OCI-LY7 (cell line): ENCODE results near the gene PDGFD. TPM values are rescaled to one million over a fixed set of nuclear protein-coding genes. Genes with fewer than 3 reads are reported as not detected.

Source experiments
- BruUV-seq: library from RNA; stranded (reverse); fragments of 400-500 nt; replicated peaks from 2 replicates; lab custom pipeline; 2021; lab: Mats Ljungman, UMichigan
- CTCF ChIA-PET: fragments of 300-600 bp; sonication (Branson Sonifier 250); formaldehyde crosslinking; loops from one replicate; lab custom pipeline; 2022; ENCODE audit warnings: antibody characterized with exemption; ENCODE audit not compliant: unreplicated experiment; lab: Charles Lee
- POLR2A ChIA-PET: fragments of 300-600 bp; sonication (Branson Sonifier 250); formaldehyde crosslinking; loops from one replicate; lab custom pipeline; 2022; ENCODE audit warnings: antibody characterized with exemption; lab: Charles Lee
- DNase-seq: peaks from one replicate; pipeline ENCODE4 v3.0.0-alpha.2; 2015; ENCODE audit warnings: low spot score
- H2AFZ ChIP-seq: fragments of 200-600 bp; sonication (generic), shearing (Covaris generic); 2 replicates; pipeline ENCODE4 v1.6.1; 2014; ENCODE audit warnings: mild to moderate bottlenecking, antibody characterized with exemption, low read length, moderate library complexity
- H3K27ac ChIP-seq: fragments of 200-600 bp; sonication (generic); 2 replicates; pipeline ENCODE4 v1.5.1; 2014; ENCODE audit warnings: mixed run types, low read depth, mild to moderate bottlenecking, moderate library complexity, low read length, inconsistent platforms; ENCODE audit not compliant: poor library complexity, severe bottlenecking
- H3K36me3 ChIP-seq: fragments of 200-600 bp; sonication (generic); 2 replicates; pipeline ENCODE4 v1.6.1; 2014; ENCODE audit warnings: mild to moderate bottlenecking, antibody characterized with exemption, low read length, moderate library complexity, mixed read lengths; ENCODE audit not compliant: insufficient read depth
- H3K4me1 ChIP-seq: fragments of 200-600 bp; sonication (generic); 2 replicates; pipeline ENCODE4 v1.5.1; 2014; ENCODE audit warnings: mild to moderate bottlenecking, low read length; ENCODE audit not compliant: insufficient read depth, poor library complexity, severe bottlenecking
- H3K4me2 ChIP-seq: fragments of 200-600 bp; sonication (generic); 2 replicates; pipeline ENCODE4 v1.6.1; 2014; ENCODE audit warnings: mild to moderate bottlenecking, low read length
- H3K4me3 ChIP-seq: fragments of 200-600 bp; sonication (generic); 2 replicates; pipeline ENCODE4 v1.5.1; 2014; ENCODE audit warnings: mild to moderate bottlenecking, low read depth, low read length; ENCODE audit not compliant: poor library complexity, severe bottlenecking
- H3K79me2 ChIP-seq: fragments of 200-600 bp; sonication (generic); 2 replicates; pipeline ENCODE4 v1.6.1; 2016; ENCODE audit warnings: low read depth, mild to moderate bottlenecking, low read length, moderate library complexity, mixed read lengths; ENCODE audit not compliant: insufficient read depth
- H3K9me2 ChIP-seq: fragments of 200-600 bp; sonication (generic); 2 replicates; pipeline ENCODE4 v1.6.1; 2016; ENCODE audit warnings: mild to moderate bottlenecking, low read length, mixed read lengths; ENCODE audit not compliant: insufficient read depth
- H3K9me3 ChIP-seq: fragments of 200-600 bp; sonication (generic); 2 replicates; pipeline ENCODE4 v1.6.1; 2014; ENCODE audit warnings: mild to moderate bottlenecking, mixed run types, low read length, mixed read lengths
- H4K20me1 ChIP-seq: fragments of 200-600 bp; sonication (generic); 2 replicates; pipeline ENCODE4 v1.6.1; 2014; ENCODE audit warnings: mild to moderate bottlenecking, antibody characterized with exemption, low read length, moderate library complexity, mixed read lengths; ENCODE audit not compliant: insufficient read depth
- CTCF ChIP-seq: fragments of 200-600 bp; sonication (generic); conservative IDR thresholded peaks from 2 replicates; pipeline ENCODE4 v1.5.1; 2014; ENCODE audit warnings: mild to moderate bottlenecking, antibody characterized with exemption, low read length, moderate library complexity, mixed read lengths
- EZH2phosphoT487 ChIP-seq: fragments of 200-600 bp; sonication (generic); IDR thresholded peaks from 2 replicates; pipeline ENCODE4 v1.6.1; 2018; ENCODE audit warnings: low read depth, borderline replicate concordance, mild to moderate bottlenecking, mixed run types, antibody characterized with exemption, low read length, moderate library complexity, mixed read lengths
- intact Hi-C: fragments of 100-400 bp; cut with micrococcal nuclease; formaldehyde crosslinking; loops from one replicate; pipeline ENCODE4 v1.10.0; 2022; ENCODE audit not compliant: unreplicated experiment
- total RNA-seq, 2 experiments: library from RNA; depleted of rRNA in 1 of 2; stranded (reverse); fragments of >200 nt in 1 of 2; shearing (Covaris generic) in 1 of 2; gene quantifications; 2 replicates each; pipeline ENCODE4 v1.2.3, GENCODE V29; 2014 to 2022

PDGFD gene
- total RNA-seq, 2 experiments from 2014 or later: 1.0 to 6.0 TPM

GRCh38 chr11:103926990-103927389, 237.0 kb downstream of the PDGFD start:
- Histone ChIP-seq H3K79me2 (no peaks in the 10 kb centered on the region), H3K9me3 (no peaks in the 10 kb centered on the region), H3K4me2 (no peak overlapping the region), H3K36me3 (no peaks in the 10 kb centered on the region), H3K4me1 (peaks cover 20% of the 10 kb centered on the region), H3K4me3 (no peak overlapping the region), H4K20me1 (no peaks in the 10 kb centered on the region; the same call in 1 of the 2 replicates), H3K27ac (no peak overlapping the region), H3K9me2 (no peaks in the 10 kb centered on the region), H2AFZ (no peak overlapping the region)
- DNase-seq: no peak
- ChIA-PET CTCF (no interaction called here), POLR2A (no interaction called here)
- BruUV-seq: no TSS peak
- intact Hi-C loops: loop anchor here (1.0 to 5.0 kb wide), 3 partner anchors 237 to 405 kb away; partner anchors contain the start of gene PDGFD
- TF ChIP-seq EZH2phosphoT487 (no peak), CTCF (no peak)

GRCh38 chr11:103924166-103925013, 239.6 kb downstream of the PDGFD start:
- Histone ChIP-seq H4K20me1 (no peaks in the 10 kb centered on the region; the same call in 1 of the 2 replicates), H3K4me1 (peaks cover 7% of the 10 kb centered on the region), H3K36me3 (no peaks in the 10 kb centered on the region), H3K79me2 (no peaks in the 10 kb centered on the region), H3K9me2 (no peaks in the 10 kb centered on the region), H3K27ac (no peak overlapping the region), H3K4me3 (no peak overlapping the region), H2AFZ (no peak overlapping the region), H3K9me3 (no peaks in the 10 kb centered on the region), H3K4me2 (no peak overlapping the region)
- no peak for DNase-seq
- intact Hi-C loops: loop anchor here (5.0 kb wide), 1 partner anchor 408 kb away; no protein-coding TSS in a partner anchor
- TF ChIP-seq EZH2phosphoT487: no peak
- TF ChIP-seq CTCF: no peak
- ChIA-PET CTCF (no interaction called here), POLR2A (interaction anchor here (0.7 to 1.2 kb wide), 3 partner anchors 21 to 958 kb away, joined by 4 read pairs; no protein-coding TSS in a partner anchor)
- BruUV-seq: no TSS peak
